HEK293T (cell line): ENCODE data around the gene NTSR1.

Experiments
- CTCF ChIA-PET: fragments of 350-600 bp; formaldehyde crosslinking; extraction: SDS; loops from one replicate; lab custom pipeline; 2021; ENCODE audit warnings: antibody characterized with exemption, inconsistent platforms; lab: Yijun Ruan, JAX
- POLR2A ChIA-PET: fragments of 350-600 bp; formaldehyde crosslinking; extraction: SDS; loops from one replicate; lab custom pipeline; 2020; ENCODE audit warnings: antibody characterized with exemption, inconsistent platforms; lab: Yijun Ruan, JAX
- DNase-seq: peaks from one replicate; pipeline ENCODE4 v3.0.0; 2012; ENCODE audit warnings: mixed read lengths; ENCODE audit errors: extremely low spot score
- ARNT ChIP-seq: fragments of 450-650 bp; IDR thresholded peaks from 2 replicates; pipeline ENCODE4 v1.6.1; 2017; ENCODE audit warnings: mild to moderate bottlenecking
- BHLHE40 ChIP-seq: fragments of 450-650 bp; IDR thresholded peaks from 2 replicates; pipeline ENCODE4 v1.6.1; 2016; ENCODE audit warnings: mild to moderate bottlenecking, moderate library complexity, borderline replicate concordance
- CTBP1 ChIP-seq: fragments of 450-650 bp; IDR thresholded peaks from 2 replicates; pipeline ENCODE4 v1.6.1; 2016; ENCODE audit warnings: borderline replicate concordance
- ELF4 ChIP-seq: fragments of 450-650 bp; IDR thresholded peaks from 2 replicates; pipeline ENCODE4 v1.6.1; 2017; ENCODE audit warnings: antibody characterized with exemption
- FOXA1 ChIP-seq: fragments of 450-650 bp; IDR thresholded peaks from 2 replicates; pipeline ENCODE4 v1.6.1; 2016; ENCODE audit warnings: mild to moderate bottlenecking
- FOXK2 ChIP-seq: fragments of 450-650 bp; IDR thresholded peaks from 2 replicates; pipeline ENCODE4 v1.6.1; 2016; ENCODE audit warnings: mild to moderate bottlenecking
- FOXM1 ChIP-seq: fragments of 450-650 bp; IDR thresholded peaks from 2 replicates; pipeline ENCODE4 v1.6.1; 2017; ENCODE audit warnings: mild to moderate bottlenecking, borderline replicate concordance
- HDGF ChIP-seq: fragments of 450-650 bp; IDR thresholded peaks from 2 replicates; pipeline ENCODE4 v1.6.1; 2017; ENCODE audit warnings: antibody characterized with exemption, borderline replicate concordance
- L3MBTL2 ChIP-seq: fragments of 450-650 bp; conservative IDR thresholded peaks from 2 replicates; pipeline ENCODE4 v1.6.1; 2016; ENCODE audit warnings: mild to moderate bottlenecking
- LEF1 ChIP-seq: fragments of 450-650 bp; IDR thresholded peaks from 2 replicates; pipeline ENCODE4 v1.6.1; 2017; ENCODE audit warnings: mild to moderate bottlenecking, borderline replicate concordance
- NFRKB ChIP-seq: fragments of 450-650 bp; IDR thresholded peaks from 2 replicates; pipeline ENCODE4 v1.6.1; 2016; ENCODE audit warnings: mild to moderate bottlenecking, moderate library complexity
- SP1 ChIP-seq: fragments of 450-650 bp; IDR thresholded peaks from 2 replicates; pipeline ENCODE4 v1.6.1; 2017
- SUZ12 ChIP-seq: fragments of 450-650 bp; IDR thresholded peaks from 2 replicates; pipeline ENCODE4 v1.6.1; 2016; ENCODE audit warnings: mild to moderate bottlenecking
- TARDBP ChIP-seq: fragments of 450-650 bp; IDR thresholded peaks from 2 replicates; pipeline ENCODE4 v1.6.1; 2016
- ZNF384 ChIP-seq: fragments of 450-650 bp; IDR thresholded peaks from 2 replicates; pipeline ENCODE4 v1.6.1; 2016
- TF ChIP-seq, protein P1 (sequence below): fragments of 450-650 bp; IDR thresholded peaks from 2 replicates; pipeline ENCODE4 v1.6.1; 2016

Gene NTSR1

DNA sequence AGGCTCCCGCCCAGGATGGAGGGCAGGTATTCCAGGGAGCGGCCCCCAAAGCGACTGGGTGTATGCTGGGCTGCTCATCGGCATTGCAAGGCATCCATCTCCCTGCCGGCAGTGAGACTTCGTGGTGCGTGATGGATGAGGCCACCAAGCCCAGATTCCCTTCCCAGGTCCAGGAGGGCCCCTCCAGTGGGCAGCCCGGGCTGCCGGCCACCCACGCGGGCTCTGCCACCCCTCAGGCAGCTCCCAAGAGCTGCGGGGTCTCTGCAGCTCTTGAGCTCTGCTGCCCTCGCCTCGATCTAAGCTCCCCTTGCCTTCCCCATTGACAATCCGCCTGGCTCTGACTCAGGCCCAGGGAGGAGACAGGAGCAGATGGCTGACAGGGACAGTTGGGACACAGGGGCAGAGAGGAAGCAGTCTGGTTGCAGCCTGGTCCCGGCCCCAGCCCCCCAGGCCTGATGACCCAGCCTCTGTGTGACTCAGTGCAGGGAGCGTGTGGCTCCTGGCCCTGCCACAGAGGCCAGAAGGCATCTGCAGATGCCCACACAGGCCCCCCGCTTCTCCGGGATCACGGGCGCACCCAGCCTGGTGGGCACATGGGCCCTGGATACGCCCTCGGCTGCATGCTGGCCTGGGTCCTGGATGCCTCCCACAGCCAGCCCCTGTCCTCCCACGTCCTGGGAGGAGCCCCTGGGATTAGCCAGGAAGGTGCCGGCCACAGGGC is 33.3 kb upstream of the NTSR1 start:
- no peak for TF ChIP-seq ARNT
- no peak for TF ChIP-seq ZNF384
- no peak for TF ChIP-seq TARDBP
- no peak for TF ChIP-seq NFRKB
- no peak for TF ChIP-seq LEF1
- no peak for TF ChIP-seq SUZ12
- TF ChIP-seq BHLHE40: no peak
- TF ChIP-seq L3MBTL2: no peak
- TF ChIP-seq, protein P1, sequence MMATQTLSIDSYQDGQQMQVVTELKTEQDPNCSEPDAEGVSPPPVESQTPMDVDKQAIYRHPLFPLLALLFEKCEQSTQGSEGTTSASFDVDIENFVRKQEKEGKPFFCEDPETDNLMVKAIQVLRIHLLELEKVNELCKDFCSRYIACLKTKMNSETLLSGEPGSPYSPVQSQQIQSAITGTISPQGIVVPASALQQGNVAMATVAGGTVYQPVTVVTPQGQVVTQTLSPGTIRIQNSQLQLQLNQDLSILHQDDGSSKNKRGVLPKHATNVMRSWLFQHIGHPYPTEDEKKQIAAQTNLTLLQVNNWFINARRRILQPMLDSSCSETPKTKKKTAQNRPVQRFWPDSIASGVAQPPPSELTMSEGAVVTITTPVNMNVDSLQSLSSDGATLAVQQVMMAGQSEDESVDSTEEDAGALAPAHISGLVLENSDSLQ: no peak
- TF ChIP-seq FOXA1: no peak
- TF ChIP-seq HDGF: no peak
- no peak for TF ChIP-seq ELF4
- no peak for TF ChIP-seq CTBP1
- POLR2A ChIA-PET: no interaction called here
- DNase-seq: no peak
- CTCF ChIA-PET: no interaction called here

DNA sequence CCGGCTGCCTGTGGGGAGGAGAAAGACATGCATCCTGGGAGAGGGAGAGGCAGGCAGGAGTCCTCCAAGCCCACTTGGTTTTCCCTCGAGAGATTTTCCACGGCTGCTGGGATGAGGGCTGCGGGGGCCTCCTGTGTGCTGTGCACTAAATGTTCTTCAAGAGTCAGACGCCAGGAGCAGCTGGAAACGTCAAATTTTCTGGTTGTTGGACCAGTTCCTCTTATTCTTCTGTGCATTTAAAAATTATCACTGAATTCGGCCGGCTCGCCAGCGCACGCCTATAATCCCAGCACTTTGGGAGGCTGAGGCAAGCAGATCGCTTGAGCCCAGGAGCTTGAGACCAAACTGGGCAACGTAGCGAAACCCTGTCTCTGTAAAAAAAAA is 32.8 kb upstream of the NTSR1 start:
- TF ChIP-seq FOXK2: no peak
- ChIA-PET CTCF (no interaction called here), POLR2A (no interaction called here)
- no peak for DNase-seq

DNA sequence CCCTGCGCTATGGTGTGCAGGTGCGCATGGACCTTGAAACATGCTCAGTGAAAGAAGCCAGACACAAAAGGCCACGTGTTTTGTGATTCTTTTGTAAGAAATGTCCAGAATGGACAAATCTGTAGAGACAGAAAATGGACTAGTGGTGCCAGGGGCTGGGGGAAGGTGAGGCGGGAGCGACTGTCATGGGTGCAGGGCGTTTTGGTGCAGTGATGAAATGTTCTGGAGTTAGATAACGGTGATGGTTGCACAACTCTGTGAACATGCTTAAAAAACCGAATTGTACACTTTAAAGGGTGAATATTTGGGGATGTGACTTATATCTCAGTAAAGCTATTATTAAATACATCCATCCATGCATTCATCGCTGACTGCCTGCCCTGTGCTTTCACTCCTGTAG is 31.7 kb upstream of the NTSR1 start:
- DNase-seq: no peak
- TF ChIP-seq ARNT: no peak
- no peak for TF ChIP-seq TARDBP
- no peak for TF ChIP-seq ELF4
- no peak for TF ChIP-seq HDGF
- TF ChIP-seq, protein P1: no peak
- no peak for TF ChIP-seq CTBP1
- TF ChIP-seq SUZ12: no peak
- no peak for TF ChIP-seq FOXK2
- TF ChIP-seq ZNF384: no peak
- TF ChIP-seq LEF1: no peak
- no peak for TF ChIP-seq L3MBTL2
- TF ChIP-seq NFRKB: no peak
- TF ChIP-seq FOXM1: no peak
- CTCF ChIA-PET: no interaction called here
- POLR2A ChIA-PET: no interaction called here

DNA sequence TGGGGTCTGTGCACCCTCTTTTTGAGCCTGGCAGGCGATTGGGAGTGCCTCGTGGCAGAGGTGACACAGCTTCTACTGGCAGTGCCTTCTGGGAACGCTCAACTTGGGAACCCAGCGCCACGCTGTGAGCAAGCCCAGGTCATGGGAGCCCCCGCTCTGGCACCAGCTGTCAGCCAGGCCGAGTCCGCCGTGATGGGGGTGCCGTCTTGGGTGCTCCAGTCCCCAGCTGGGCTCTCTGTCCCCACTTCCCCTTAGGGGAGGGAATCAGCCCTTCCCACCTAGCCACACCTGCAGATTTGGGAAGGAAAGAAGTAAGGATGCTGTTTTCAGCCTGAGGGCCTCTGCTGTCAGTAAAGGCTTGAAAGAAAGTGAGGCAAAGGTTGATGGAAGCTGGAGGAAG is 31.0 kb upstream of the NTSR1 start:
- ChIA-PET CTCF (no interaction called here), POLR2A (no interaction called here)
- TF ChIP-seq ZNF384: no peak
- TF ChIP-seq L3MBTL2: no peak
- no peak for DNase-seq

DNA sequence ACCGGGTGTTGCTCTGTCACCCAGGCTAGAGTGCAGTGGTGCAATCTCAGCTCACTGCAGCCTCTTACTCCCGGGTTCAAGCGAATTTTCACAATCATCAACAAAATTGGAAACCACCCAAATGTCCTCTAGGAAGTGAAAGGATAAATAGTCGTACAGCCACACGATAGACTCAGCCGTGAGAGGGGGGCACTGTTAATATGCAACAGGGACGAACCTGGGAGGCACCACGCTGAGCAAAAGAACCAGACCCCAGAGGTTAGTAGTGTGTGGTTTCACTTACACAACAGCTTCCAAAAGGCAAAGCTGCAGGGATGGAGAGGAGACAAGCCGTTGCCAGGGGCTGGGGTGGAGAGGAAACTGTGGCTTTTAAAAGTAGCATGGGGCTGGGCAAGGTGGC is 30.1 kb upstream of the NTSR1 start:
- TF ChIP-seq FOXK2: no peak
- no peak for TF ChIP-seq ZNF384
- TF ChIP-seq L3MBTL2: no peak
- TF ChIP-seq HDGF: no peak
- TF ChIP-seq FOXM1: no peak
- no peak for TF ChIP-seq ARNT
- TF ChIP-seq FOXA1: no peak
- no peak for TF ChIP-seq ELF4
- no peak for TF ChIP-seq SP1
- TF ChIP-seq SUZ12: no peak
- TF ChIP-seq CTBP1: no peak
- TF ChIP-seq TARDBP: no peak
- TF ChIP-seq LEF1: no peak
- TF ChIP-seq NFRKB: no peak
- TF ChIP-seq BHLHE40: no peak
- TF ChIP-seq, protein P1: no peak
- ChIA-PET POLR2A (no interaction called here), CTCF (no interaction called here)
- no peak for DNase-seq

DNA sequence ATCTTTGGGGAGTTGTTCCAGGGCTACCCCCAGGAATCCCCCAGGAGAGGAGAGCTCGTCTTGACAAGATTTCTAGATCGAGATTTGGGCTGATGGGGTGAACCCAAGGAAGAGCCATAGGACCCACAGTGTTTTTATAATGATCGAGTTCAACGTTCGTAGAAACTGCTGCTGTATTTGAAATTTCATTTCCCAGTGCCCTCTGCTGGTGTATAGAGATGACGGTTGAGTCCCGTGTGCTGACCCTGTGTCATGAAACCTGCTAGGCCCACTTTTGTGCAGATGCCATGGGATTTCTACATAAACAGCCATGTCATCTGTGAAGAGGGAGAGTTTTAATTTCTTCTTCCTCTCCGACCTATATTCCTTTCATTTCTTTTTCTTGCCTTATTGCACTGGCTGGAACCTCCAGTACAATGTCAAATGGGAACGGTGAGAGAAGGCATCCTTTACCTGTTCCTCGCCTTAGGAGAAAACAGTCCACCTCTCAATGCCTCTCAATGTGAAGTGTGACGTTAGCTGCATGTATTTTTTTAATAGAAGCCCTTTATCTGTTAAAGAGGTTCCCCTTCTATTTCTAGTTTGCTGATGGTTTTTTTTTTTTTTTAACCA is 28.6 kb upstream of the NTSR1 start:
- CTCF ChIA-PET: interaction anchor here (1.1 kb wide), 1 partner anchor 10 kb away, joined by 3 read pairs; no protein-coding TSS in a partner anchor
- no peak for DNase-seq
- POLR2A ChIA-PET: no interaction called here

More for the DNA sequence above, 28.6 kb upstream of the NTSR1 start:
- TF ChIP-seq TARDBP (no peak), SUZ12 (no peak), FOXK2 (no peak), ARNT (no peak), LEF1 (no peak), BHLHE40 (no peak), NFRKB (no peak), CTBP1 (no peak), HDGF (no peak), SP1 (no peak), ZNF384 (no peak), ELF4 (no peak), FOXA1 (no peak)
